GM23338 (cell line): ENCODE data around the gene GLS. TPM values are rescaled to one million over a fixed set of nuclear protein-coding genes. Genes with fewer than 3 reads are reported as not detected.

Experiments used
- ATAC-seq: fragments of 200-7000 bp; cut with Tn5 transposase; 3 replicates; pipeline ENCODE4 v1.9.1; 2020
- DNase-seq: peaks from one replicate; pipeline ENCODE4 v3.0.0-alpha.2; 2015; ENCODE audit warnings: low spot score
- H2AFZ ChIP-seq: fragments of 200-600 bp; sonication (generic); 2 replicates; pipeline ENCODE4 v1.8.0; 2016; ENCODE audit warnings: antibody characterized with exemption, mild to moderate bottlenecking, moderate library complexity
- H3F3A ChIP-seq: fragments of 200-600 bp; sonication (generic); replicated peaks from 2 replicates; pipeline ENCODE4 v1.8.0; 2017; ENCODE audit warnings: antibody characterized with exemption, mixed run types, low read depth
- H3K27ac ChIP-seq: fragments of 200-600 bp; sonication (generic); 2 replicates; pipeline ENCODE4 v1.6.1; 2016; ENCODE audit warnings: low read depth
- H3K27me3 ChIP-seq: fragments of 200-600 bp; sonication (generic); 2 replicates; pipeline ENCODE4 v1.8.0; 2016; ENCODE audit warnings: mild to moderate bottlenecking, mixed run types, moderate library complexity; ENCODE audit not compliant: insufficient read depth
- H3K36me3 ChIP-seq: fragments of 200-600 bp; sonication (generic); 2 replicates; pipeline ENCODE4 v1.8.0; 2016; ENCODE audit warnings: mild to moderate bottlenecking; ENCODE audit not compliant: insufficient read depth
- H3K4me1 ChIP-seq: fragments of 200-600 bp; sonication (generic); 2 replicates; pipeline ENCODE4 v1.8.0; 2016; ENCODE audit warnings: mild to moderate bottlenecking, moderate library complexity; ENCODE audit not compliant: insufficient read depth
- H3K4me2 ChIP-seq: fragments of 200-600 bp; sonication (generic); 2 replicates; pipeline ENCODE4 v1.7.1; 2017; ENCODE audit warnings: mixed run types
- H3K4me3 ChIP-seq: fragments of 200-600 bp; sonication (generic); 2 replicates; pipeline ENCODE4 v1.6.1; 2016; ENCODE audit warnings: mixed run types
- H3K79me2 ChIP-seq: fragments of 200-600 bp; sonication (generic); replicated peaks from 2 replicates; pipeline ENCODE4 v1.8.0; 2017; ENCODE audit warnings: mild to moderate bottlenecking; ENCODE audit not compliant: insufficient read depth
- H3K9me2 ChIP-seq: fragments of 200-600 bp; sonication (generic); 2 replicates; pipeline ENCODE4 v1.8.0; 2017; ENCODE audit not compliant: insufficient read depth
- H4K20me1 ChIP-seq: fragments of 200-600 bp; sonication (generic); replicated peaks from 2 replicates; pipeline ENCODE4 v1.8.0; 2017; ENCODE audit warnings: mild to moderate bottlenecking; ENCODE audit not compliant: insufficient read depth
- H3K27ac Mint-ChIP-seq: 2 replicates; pipeline ENCODE4 v1.8.0; 2020; ENCODE audit warnings: inconsistent platforms, mild to moderate bottlenecking, moderate library complexity, mixed read lengths
- H3K27me3 Mint-ChIP-seq: 3 replicates; pipeline ENCODE4 v1.8.0; 2022; ENCODE audit warnings: low read depth, mild to moderate bottlenecking, moderate library complexity, mixed read lengths, inconsistent platforms; ENCODE audit not compliant: insufficient read depth, poor library complexity
- H3K36me3 Mint-ChIP-seq: 3 replicates; pipeline ENCODE4 v1.8.0; 2021; ENCODE audit warnings: low read depth, mild to moderate bottlenecking, inconsistent platforms, moderate library complexity, mixed read lengths
- H3K4me1 Mint-ChIP-seq: 3 replicates; pipeline ENCODE4 v1.8.0; 2020; ENCODE audit warnings: mild to moderate bottlenecking, inconsistent platforms, mixed read lengths
- H3K4me3 Mint-ChIP-seq: 3 replicates; pipeline ENCODE4 v1.8.0; 2021; ENCODE audit warnings: moderate library complexity, mild to moderate bottlenecking, inconsistent platforms, mixed read lengths
- H3K9me3 Mint-ChIP-seq: 3 replicates; pipeline ENCODE4 v1.8.0; 2020; ENCODE audit warnings: moderate library complexity, mild to moderate bottlenecking, inconsistent platforms, mixed read lengths
- CREB1 ChIP-seq: fragments of 250-450 bp; sonication (Bioruptor Pico); IDR thresholded peaks from 2 replicates; pipeline ENCODE4 v1.5.0; 2020; ENCODE audit warnings: low read depth, mild to moderate bottlenecking, moderate library complexity
- CTCF ChIP-seq, 2 experiments: fragments of 200-600 bp in 1 of 2; sonication (generic) in 1 of 2; conservative IDR thresholded peaks; 2 replicates each; pipeline versions ENCODE4 v1.5.1 to v1.6.1; 2016 to 2017; ENCODE audit warnings: antibody characterized with exemption in 2 of 2, low read depth in 2 of 2, mild to moderate bottlenecking in 2 of 2, moderate library complexity in 1 of 2
- ETS1 ChIP-seq: IDR thresholded peaks from 2 replicates; pipeline ENCODE4 v1.6.1; 2016; ENCODE audit warnings: antibody characterized with exemption
- EZH2 ChIP-seq: fragments of 200-600 bp; sonication (generic); IDR thresholded peaks from one replicate; pipeline ENCODE4 v1.8.0; 2017; ENCODE audit warnings: antibody characterized with exemption, mild to moderate bottlenecking, low read depth; ENCODE audit not compliant: unreplicated experiment
- NANOG ChIP-seq: IDR thresholded peaks from 2 replicates; pipeline ENCODE4 v1.6.1; 2016; ENCODE audit warnings: antibody characterized with exemption, borderline replicate concordance
- POLR2AphosphoS5 ChIP-seq: IDR thresholded peaks from 2 replicates; pipeline ENCODE4 v1.6.1; 2016; ENCODE audit warnings: antibody characterized with exemption, low read depth
- REST ChIP-seq: IDR thresholded peaks from one replicate; pipeline ENCODE4 v1.6.1; 2018; ENCODE audit warnings: antibody characterized with exemption; ENCODE audit not compliant: unreplicated experiment
- STAT1 ChIP-seq: IDR thresholded peaks from one replicate; pipeline ENCODE4 v1.6.1; 2016; ENCODE audit warnings: antibody characterized with exemption; ENCODE audit not compliant: unreplicated experiment
- ZNF114 ChIP-seq: fragments of 250-450 bp; sonication (Bioruptor Pico); IDR thresholded peaks from 2 replicates; pipeline ENCODE4 v1.5.0; 2020; ENCODE audit warnings: mild to moderate bottlenecking, moderate library complexity
- ZNF331 ChIP-seq: fragments of 250-450 bp; sonication (Bioruptor Pico); IDR thresholded peaks from 2 replicates; pipeline ENCODE4 v1.5.0; 2020; ENCODE audit warnings: low read depth, mild to moderate bottlenecking, moderate library complexity
- ZNF462 ChIP-seq: fragments of 250-450 bp; sonication (Bioruptor Pico); IDR thresholded peaks from 2 replicates; pipeline ENCODE4 v1.5.0; 2020; ENCODE audit warnings: mild to moderate bottlenecking, moderate library complexity
- polyA plus RNA-seq: library from polyadenylated mRNA; unstranded; fragments of >200 nt; fragmentation: Nextera tagmentation; extraction: Ambion mirVana; gene quantifications from 2 replicates; pipeline ENCODE4 v1.2.1, GENCODE V29; 2016
- total RNA-seq: library from RNA; depleted of rRNA; stranded (reverse); fragments of >200 nt; shearing (Covaris generic); gene quantifications from 2 replicates; pipeline ENCODE4 v1.2.3, GENCODE V29; 2014

Gene GLS
- total and polyA plus RNA-seq, 2 experiments from 2014 or later: 38.1 to 172 TPM

GRCh38 chr2:190904640-190905261 lies 24.1 kb downstream of the GLS start (continued):
- no peak for TF ChIP-seq EZH2
- no peak for TF ChIP-seq CTCF (conservative IDR thresholded peaks at IDR 0.05; ENCODE audit: low read depth in 2 of 2)
- no peak for TF ChIP-seq POLR2AphosphoS5
- TF ChIP-seq CREB1 (CRISPR knock-in tag): no peak

GRCh38 chr2:190908532-190908931 lies 27.9 kb downstream of the GLS start:
- ATAC-seq (no peak), DNase-seq (no peak)
- H3K4me1 ChIP-seq: no peaks in the 10 kb centered on the region
- H3K79me2 ChIP-seq: no peaks in the 10 kb centered on the region
- 0 out of 2 replicates have a peak overlapping the region, but pooled peaks have one; percentile 1 for H3K27ac ChIP-seq
- peaks cover 16% of the 10 kb centered on the region; the same call in 2 of the 3 replicates for H3K36me3 Mint-ChIP-seq
- no peak overlapping the region for H3K4me3 Mint-ChIP-seq
- H3F3A ChIP-seq: no peaks in the 10 kb centered on the region
- H4K20me1 ChIP-seq: no peaks in the 10 kb centered on the region
- no peaks in the 10 kb centered on the region for H3K27me3 ChIP-seq
- H3K4me1 Mint-ChIP-seq: no peaks in the 10 kb centered on the region
- no peaks in the 10 kb centered on the region for H3K9me3 Mint-ChIP-seq
- no peak overlapping the region for H2AFZ ChIP-seq
- H3K4me3 ChIP-seq: no peak overlapping the region
- no peaks in the 10 kb centered on the region for H3K9me2 ChIP-seq
- no peak overlapping the region for H3K27ac Mint-ChIP-seq
- no peak overlapping the region for H3K4me2 ChIP-seq
- H3K27me3 Mint-ChIP-seq: no peaks in the 10 kb centered on the region
- peaks cover 6% of the 10 kb centered on the region; the same call in 1 of the 2 replicates for H3K36me3 ChIP-seq
- TF ChIP-seq ZNF114 (CRISPR knock-in tag) (no peak), NANOG (no peak), CREB1 (CRISPR knock-in tag) (no peak), ZNF462 (no peak), STAT1 (no peak), ZNF331 (CRISPR knock-in tag) (no peak), REST (no peak), ETS1 (no peak), POLR2AphosphoS5 (no peak)
